ENCODE measurements around the gene CALCOCO1. TPM values are rescaled to one million over a fixed set of nuclear protein-coding genes. Genes with fewer than 3 reads are reported as not detected.

Gene CALCOCO1
- total RNA-seq, 1 experiment from 2014 or later: 49.4 TPM

- BruUV-seq (replicated peaks): no TSS peak
- H3K36me3 Mint-ChIP-seq (ENCODE audit: insufficient read depth, unreplicated experiment): no peaks in the 10 kb centered on the region
- H3K27ac Mint-ChIP-seq (ENCODE audit: low read depth, unreplicated experiment): no peak overlapping the region
- H3K4me1 Mint-ChIP-seq (ENCODE audit: insufficient read depth, unreplicated experiment): peaks cover 5% of the 10 kb centered on the region
- CTCF ChIA-PET: interaction anchor here (0.5 to 10.0 kb wide), 40 partner anchors 8 to 686 kb away, joined by 3 to 339 read pairs (median 4); partner anchors contain the start of gene CALCOCO1
- peak; percentile 82 for DNase-seq (ENCODE audit: unreplicated experiment)
- peak; percentile 95 for TF ChIP-seq CTCF (IDR thresholded peaks at IDR 0.05; ENCODE audit: unreplicated experiment)
- no peaks in the 10 kb centered on the region for H3K9me3 Mint-ChIP-seq (ENCODE audit: unreplicated experiment)
- POLR2A ChIA-PET: interaction anchor here (0.6 to 1.3 kb wide), 5 partner anchors 25 to 68 kb away, joined by 3 to 6 read pairs (median 5); no protein-coding TSS in a partner anchor
- intact Hi-C loops (cut with micrococcal nuclease): loop anchor here (1.0 to 5.0 kb wide), 3 partner anchors 42 to 286 kb away; partner anchors contain the start of gene HOXC10
- H3K27me3 Mint-ChIP-seq (ENCODE audit: insufficient read depth, unreplicated experiment): peaks cover 80% of the 10 kb centered on the region
- H3K4me3 Mint-ChIP-seq (ENCODE audit: unreplicated experiment): no peak overlapping the region
These were observed 25.6 kb downstream of the CALCOCO1 start for GRCh38 chr12:53701518-53702264.

GRCh38 chr12:53700567-53700966, 26.7 kb downstream of the CALCOCO1 start:
- Mint-ChIP-seq H3K4me3 (ENCODE audit: unreplicated experiment) (no peak overlapping the region), H3K9me3 (ENCODE audit: unreplicated experiment) (no peaks in the 10 kb centered on the region), H3K4me1 (ENCODE audit: insufficient read depth, unreplicated experiment) (peaks cover 5% of the 10 kb centered on the region), H3K36me3 (ENCODE audit: insufficient read depth, unreplicated experiment) (no peaks in the 10 kb centered on the region), H3K27me3 (ENCODE audit: insufficient read depth, unreplicated experiment) (peaks cover 69% of the 10 kb centered on the region), H3K27ac (ENCODE audit: low read depth, unreplicated experiment) (no peak overlapping the region)
- TF ChIP-seq CTCF (IDR thresholded peaks at IDR 0.05; ENCODE audit: unreplicated experiment): no peak
- ChIA-PET CTCF (interaction anchor here (0.6 to 4.5 kb wide), 10 partner anchors 9 to 160 kb away, joined by 3 to 172 read pairs (median 4); no protein-coding TSS in a partner anchor), POLR2A (no interaction called here)
- BruUV-seq (replicated peaks): no TSS peak
- intact Hi-C loops (cut with micrococcal nuclease): loop anchor here (5.0 kb wide), 1 partner anchor 287 kb away; the partner anchor contains the start of gene HOXC10
- no peak for DNase-seq (ENCODE audit: unreplicated experiment)

- no peak for DNase-seq (ENCODE audit: unreplicated experiment)
- ChIA-PET POLR2A (interaction anchor here (1.0 kb wide), 1 partner anchor 27 kb away, joined by 4 read pairs; the partner anchor contains the start of gene CALCOCO1), CTCF (interaction anchor here (0.9 to 4.5 kb wide), 10 partner anchors 11 to 502 kb away, joined by 3 to 172 read pairs (median 4); no protein-coding TSS in a partner anchor)
- peaks cover 66% of the 10 kb centered on the region for H3K27me3 Mint-ChIP-seq (ENCODE audit: insufficient read depth, unreplicated experiment)
- H3K36me3 Mint-ChIP-seq (ENCODE audit: insufficient read depth, unreplicated experiment): no peaks in the 10 kb centered on the region
- H3K9me3 Mint-ChIP-seq (ENCODE audit: unreplicated experiment): no peaks in the 10 kb centered on the region
- BruUV-seq (replicated peaks): no TSS peak
- intact Hi-C loops (cut with micrococcal nuclease): loop anchor here (5.0 kb wide), 1 partner anchor 288 kb away; the partner anchor contains the start of gene HOXC10
- no peak for TF ChIP-seq CTCF (IDR thresholded peaks at IDR 0.05; ENCODE audit: unreplicated experiment)
- H3K27ac Mint-ChIP-seq (ENCODE audit: low read depth, unreplicated experiment): no peak overlapping the region
- no peak overlapping the region for H3K4me3 Mint-ChIP-seq (ENCODE audit: unreplicated experiment)
- peaks cover 5% of the 10 kb centered on the region for H3K4me1 Mint-ChIP-seq (ENCODE audit: insufficient read depth, unreplicated experiment)
These were observed 27.6 kb downstream of the CALCOCO1 start for GRCh38 chr12:53699678-53700025.

- ChIA-PET POLR2A (interaction anchor here (0.9 to 1.0 kb wide), 2 partner anchors 24 to 28 kb away, joined by 3 to 4 read pairs; partner anchors contain the start of gene CALCOCO1), CTCF (interaction anchor here (0.6 to 4.5 kb wide), 10 partner anchors 11 to 502 kb away, joined by 3 to 172 read pairs (median 4); no protein-coding TSS in a partner anchor)
- Mint-ChIP-seq H3K27ac (ENCODE audit: low read depth, unreplicated experiment) (no peak overlapping the region), H3K9me3 (ENCODE audit: unreplicated experiment) (no peaks in the 10 kb centered on the region), H3K4me1 (ENCODE audit: insufficient read depth, unreplicated experiment) (peaks cover 5% of the 10 kb centered on the region), H3K36me3 (ENCODE audit: insufficient read depth, unreplicated experiment) (no peaks in the 10 kb centered on the region), H3K4me3 (ENCODE audit: unreplicated experiment) (no peak overlapping the region), H3K27me3 (ENCODE audit: insufficient read depth, unreplicated experiment) (peaks cover 61% of the 10 kb centered on the region)
- no peak for TF ChIP-seq CTCF (IDR thresholded peaks at IDR 0.05; ENCODE audit: unreplicated experiment)
- no peak for DNase-seq (ENCODE audit: unreplicated experiment)
- intact Hi-C loops (cut with micrococcal nuclease): no loop called here
- BruUV-seq (replicated peaks): no TSS peak
These were observed 28.1 kb downstream of the CALCOCO1 start for GRCh38 chr12:53698948-53699677.

Data from MCF 10A (cell line).